A673 (cell line): ENCODE data around the gene SEMA6A. TPM values are rescaled to one million over a fixed set of nuclear protein-coding genes. Genes with fewer than 3 reads are reported as not detected.

Experiments used
- BruUV-seq: library from RNA; stranded (reverse); fragments of 400-500 nt; replicated peaks from 2 replicates; lab custom pipeline; 2021; lab: Mats Ljungman, UMichigan
- CTCF ChIA-PET: fragments of 300-600 bp; sonication (Branson Sonifier 250); formaldehyde crosslinking; loops from one replicate; lab custom pipeline; 2022; ENCODE audit warnings: antibody characterized with exemption; lab: Charles Lee
- POLR2A ChIA-PET: fragments of 300-600 bp; sonication (Branson Sonifier 250); formaldehyde crosslinking; loops from one replicate; lab custom pipeline; 2022; ENCODE audit warnings: antibody characterized with exemption; ENCODE audit not compliant: low non-redundant PET; lab: Charles Lee
- DNase-seq: peaks from one replicate; pipeline ENCODE4 v3.0.0-alpha.2; 2015; ENCODE audit warnings: low spot score
- H3K27ac ChIP-seq: fragments of 200-600 bp; sonication (generic); 2 replicates; pipeline ENCODE4 v1.5.1; 2016; ENCODE audit warnings: mixed run types, low read depth, mild to moderate bottlenecking, mixed read lengths, antibody characterized with exemption, low read length; ENCODE audit not compliant: poor library complexity, severe bottlenecking
- H3K27me3 ChIP-seq: fragments of 200-600 bp; sonication (generic); replicated peaks from 2 replicates; pipeline ENCODE4 v1.6.1; 2017; ENCODE audit warnings: mixed run types, low read depth, mild to moderate bottlenecking, mixed read lengths, antibody characterized with exemption, low read length; ENCODE audit not compliant: insufficient read depth, poor library complexity
- H3K36me3 ChIP-seq: fragments of 200-600 bp; sonication (generic); 2 replicates; pipeline ENCODE4 v1.6.1; 2016; ENCODE audit warnings: mixed run types, mild to moderate bottlenecking, mixed read lengths, antibody characterized with exemption, low read length; ENCODE audit not compliant: insufficient read depth, poor library complexity, severe bottlenecking
- H3K4me1 ChIP-seq: fragments of 200-600 bp; sonication (generic); 2 replicates; pipeline ENCODE4 v1.6.1; 2017; ENCODE audit warnings: mixed run types, mild to moderate bottlenecking, mixed read lengths, antibody characterized with exemption, low read length; ENCODE audit not compliant: insufficient read depth, poor library complexity, severe bottlenecking
- H3K4me3 ChIP-seq: fragments of 200-600 bp; sonication (generic); 2 replicates; pipeline ENCODE4 v1.5.1; 2016; ENCODE audit warnings: low read depth, mixed run types, mild to moderate bottlenecking, mixed read lengths, low read length; ENCODE audit not compliant: poor library complexity, severe bottlenecking
- H3K9me3 ChIP-seq: fragments of 200-600 bp; sonication (generic); 2 replicates; pipeline ENCODE4 v1.6.1; 2016; ENCODE audit warnings: mixed run types, low read depth, mild to moderate bottlenecking, mixed read lengths, antibody characterized with exemption, low read length; ENCODE audit not compliant: poor library complexity, severe bottlenecking
- EZH2 ChIP-seq: fragments of 200-600 bp; sonication (generic); IDR thresholded peaks from 2 replicates; pipeline ENCODE4 v1.6.1; 2017; ENCODE audit warnings: borderline replicate concordance, low read depth, mild to moderate bottlenecking, mixed read lengths, antibody characterized with exemption, low read length; ENCODE audit not compliant: poor library complexity, severe bottlenecking
- intact Hi-C: fragments of 100-400 bp; cut with micrococcal nuclease; formaldehyde crosslinking; loops from one replicate; pipeline ENCODE4 v1.10.0; 2022; ENCODE audit not compliant: unreplicated experiment
- total RNA-seq: library from RNA; stranded (reverse); gene quantifications from 2 replicates; pipeline ENCODE4 v1.2.3, GENCODE V29; 2021
- TF ChIP-seq, protein P1 (sequence below): fragments of 300-800, 200-600 bp; sonication (generic); conservative IDR thresholded peaks from 2 replicates; pipeline ENCODE4 v1.5.1; 2017; ENCODE audit warnings: low read depth, mild to moderate bottlenecking, antibody characterized with exemption, low read length, moderate library complexity, mixed read lengths

The SEMA6A gene
- total RNA-seq, 1 experiment from 2014 or later = 10.6 TPM

DNA sequence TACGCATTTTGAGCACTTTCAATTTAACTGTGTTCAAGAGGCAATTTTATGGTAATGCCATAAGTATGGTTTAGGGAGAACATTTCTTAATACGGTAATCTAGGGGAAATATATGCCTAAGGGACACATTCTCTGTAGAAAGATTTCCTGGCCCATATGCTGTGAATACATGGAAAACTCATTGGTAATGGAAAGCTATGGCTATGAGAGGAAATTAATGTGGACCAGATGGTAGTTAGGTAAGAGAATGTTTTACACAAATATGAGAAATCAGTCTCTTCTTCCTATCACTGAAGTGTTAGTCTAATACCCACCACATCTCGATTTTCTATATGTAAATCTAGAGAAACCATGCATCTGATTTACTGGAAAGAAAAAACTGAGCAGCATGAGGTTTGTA, 105.0 kb downstream of the SEMA6A start:
- TF ChIP-seq EZH2 = no peak
- TF ChIP-seq, protein P1, sequence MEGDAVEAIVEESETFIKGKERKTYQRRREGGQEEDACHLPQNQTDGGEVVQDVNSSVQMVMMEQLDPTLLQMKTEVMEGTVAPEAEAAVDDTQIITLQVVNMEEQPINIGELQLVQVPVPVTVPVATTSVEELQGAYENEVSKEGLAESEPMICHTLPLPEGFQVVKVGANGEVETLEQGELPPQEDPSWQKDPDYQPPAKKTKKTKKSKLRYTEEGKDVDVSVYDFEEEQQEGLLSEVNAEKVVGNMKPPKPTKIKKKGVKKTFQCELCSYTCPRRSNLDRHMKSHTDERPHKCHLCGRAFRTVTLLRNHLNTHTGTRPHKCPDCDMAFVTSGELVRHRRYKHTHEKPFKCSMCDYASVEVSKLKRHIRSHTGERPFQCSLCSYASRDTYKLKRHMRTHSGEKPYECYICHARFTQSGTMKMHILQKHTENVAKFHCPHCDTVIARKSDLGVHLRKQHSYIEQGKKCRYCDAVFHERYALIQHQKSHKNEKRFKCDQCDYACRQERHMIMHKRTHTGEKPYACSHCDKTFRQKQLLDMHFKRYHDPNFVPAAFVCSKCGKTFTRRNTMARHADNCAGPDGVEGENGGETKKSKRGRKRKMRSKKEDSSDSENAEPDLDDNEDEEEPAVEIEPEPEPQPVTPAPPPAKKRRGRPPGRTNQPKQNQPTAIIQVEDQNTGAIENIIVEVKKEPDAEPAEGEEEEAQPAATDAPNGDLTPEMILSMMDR = no peak
- no peaks in the 10 kb centered on the region for H3K36me3 ChIP-seq
- H3K9me3 ChIP-seq = no peaks in the 10 kb centered on the region
- BruUV-seq = no TSS peak
- DNase-seq = no peak
- ChIA-PET POLR2A (no interaction called here), CTCF (no interaction called here)
- no peak overlapping the region for H3K4me3 ChIP-seq
- H3K27ac ChIP-seq = no peak overlapping the region
- no peaks in the 10 kb centered on the region for H3K4me1 ChIP-seq
- H3K27me3 ChIP-seq = no peaks in the 10 kb centered on the region
- intact Hi-C loops = no loop called here

- DNase-seq = no peak
- POLR2A ChIA-PET = no interaction called here
- H3K27me3 ChIP-seq = no peaks in the 10 kb centered on the region
- no peaks in the 10 kb centered on the region for H3K9me3 ChIP-seq
- no peaks in the 10 kb centered on the region for H3K36me3 ChIP-seq
- CTCF ChIA-PET = no interaction called here
- TF ChIP-seq, protein P1 = no peak
- no peak for TF ChIP-seq EZH2
- H3K27ac ChIP-seq = no peak overlapping the region
- intact Hi-C loops = no loop called here
- no peak overlapping the region for H3K4me3 ChIP-seq
- no TSS peak for BruUV-seq
- no peaks in the 10 kb centered on the region for H3K4me1 ChIP-seq
Observed at GRCh38 chr5:116468583-116468982, 106.0 kb downstream of the SEMA6A start.

GRCh38 chr5:116467465-116467843, 107.2 kb downstream of the SEMA6A start:
- ChIA-PET CTCF (no interaction called here), POLR2A (no interaction called here)
- H3K9me3 ChIP-seq = no peaks in the 10 kb centered on the region
- no peaks in the 10 kb centered on the region for H3K36me3 ChIP-seq
- H3K4me3 ChIP-seq = no peak overlapping the region
- H3K4me1 ChIP-seq = no peaks in the 10 kb centered on the region
- DNase-seq = no peak
- TF ChIP-seq, protein P1 = no peak
- no peak for TF ChIP-seq EZH2
- BruUV-seq = no TSS peak
- intact Hi-C loops = no loop called here
- H3K27ac ChIP-seq = no peak overlapping the region
- H3K27me3 ChIP-seq = no peaks in the 10 kb centered on the region
